ENCODE data around the gene UBXN4.
"Not testable (repeated sequence)": the region's sequence is repeated elsewhere in the genome, so short reads cannot be mapped to it uniquely, and the experiment has no call there.

UBXN4 gene

GRCh38 chr2:135802350-135802749, 60.7 kb downstream of the UBXN4 start:
- no peak overlapping the region for H3K4me3 ChIP-seq (ENCODE audit: low read length)
- DNase-seq (ENCODE audit: low read depth): no peak
- no peak for TF ChIP-seq CTCF (conservative IDR thresholded peaks at IDR 0.05; ENCODE audit: low read length)

- no peak for DNase-seq (ENCODE audit: low read depth)
- H3K4me3 ChIP-seq (ENCODE audit: low read length): no peak overlapping the region
- TF ChIP-seq CTCF (conservative IDR thresholded peaks at IDR 0.05; ENCODE audit: low read length): no peak
Observed at GRCh38 chr2:135803278-135803677, 61.6 kb downstream of the UBXN4 start.

- DNase-seq (ENCODE audit: low read depth); H3K4me3 ChIP-seq (ENCODE audit: low read length): not testable (repeated sequence)
Observed at GRCh38 chr2:135807874-135808273, 66.2 kb downstream of the UBXN4 start.

DNA sequence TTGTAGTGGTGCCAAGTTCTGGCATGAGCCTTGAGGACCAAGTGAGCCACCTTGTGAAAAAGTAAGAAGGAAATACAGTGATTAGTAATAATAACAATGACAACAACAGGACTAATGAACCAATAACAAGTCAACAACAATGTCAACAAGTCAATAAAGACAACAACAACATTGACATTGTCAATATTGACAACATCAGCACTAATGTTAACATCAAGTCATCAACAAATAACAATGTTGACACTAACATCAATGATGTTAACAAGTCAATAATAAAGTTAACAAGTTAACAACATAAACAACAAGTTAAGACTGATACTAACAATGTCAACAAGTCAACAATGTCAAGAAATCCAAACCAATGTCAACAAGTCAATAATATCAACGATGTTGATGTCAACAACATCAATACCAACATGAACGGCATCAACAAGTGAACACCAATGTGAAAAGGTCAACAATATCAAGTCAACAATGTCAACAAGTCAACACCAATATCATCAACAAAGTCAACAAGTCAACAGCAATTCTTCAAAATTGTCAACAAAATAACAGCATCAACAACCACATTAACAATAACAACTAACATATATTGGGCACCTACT, 71.4 kb downstream of the UBXN4 start:
- H3K4me3 ChIP-seq (ENCODE audit: low read length): no peak overlapping the region
- TF ChIP-seq CTCF (conservative IDR thresholded peaks at IDR 0.05; ENCODE audit: low read length): no peak
- DNase-seq (ENCODE audit: low read depth): no peak

DNA sequence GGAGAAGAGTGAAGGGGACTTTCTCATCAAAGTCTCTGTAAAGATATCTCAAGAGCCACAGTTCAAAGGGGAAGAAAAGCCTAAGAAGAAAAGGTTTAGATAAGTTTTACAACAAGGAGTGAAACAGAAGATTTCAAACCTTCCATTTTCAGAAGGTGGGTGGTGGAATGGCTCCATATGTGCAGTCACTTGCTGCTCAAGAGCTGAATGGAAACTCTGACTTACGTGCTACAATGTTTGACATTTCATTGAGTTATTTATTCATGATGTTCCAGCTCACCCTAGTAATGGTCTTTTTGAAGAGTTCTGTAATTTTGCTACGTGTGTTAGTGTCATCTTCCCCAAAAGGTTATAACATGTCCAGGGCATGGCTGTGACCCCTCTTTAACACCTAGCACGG, 73.6 kb downstream of the UBXN4 start:
- H3K4me3 ChIP-seq (ENCODE audit: low read length): no peak overlapping the region
- DNase-seq (ENCODE audit: low read depth): no peak
- no peak for TF ChIP-seq CTCF (conservative IDR thresholded peaks at IDR 0.05; ENCODE audit: low read length)

DNA sequence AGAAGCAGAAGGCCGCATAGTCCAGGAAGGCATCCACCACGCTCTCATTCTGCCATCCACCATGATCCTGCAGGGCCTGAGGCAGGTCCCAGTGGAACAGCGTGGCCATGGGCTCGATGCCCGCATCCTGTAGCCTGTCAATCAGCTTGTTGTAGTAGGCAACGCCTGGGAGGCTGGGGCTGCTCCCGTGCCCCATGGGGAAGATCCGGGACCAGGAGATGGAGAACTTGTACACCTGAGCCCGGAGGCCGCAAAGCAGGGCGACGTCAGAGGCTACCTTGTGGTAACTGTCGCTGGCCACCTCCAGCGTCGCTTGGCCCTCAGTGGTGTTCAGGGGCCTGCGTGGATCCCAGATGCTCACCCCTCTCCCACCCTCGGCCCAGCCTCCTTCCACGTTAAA, 75.8 kb downstream of the UBXN4 start:
- no peak overlapping the region for H3K4me3 ChIP-seq (ENCODE audit: low read length)
- no peak for TF ChIP-seq CTCF (conservative IDR thresholded peaks at IDR 0.05; ENCODE audit: low read length)
- DNase-seq (ENCODE audit: low read depth): no peak

DNA sequence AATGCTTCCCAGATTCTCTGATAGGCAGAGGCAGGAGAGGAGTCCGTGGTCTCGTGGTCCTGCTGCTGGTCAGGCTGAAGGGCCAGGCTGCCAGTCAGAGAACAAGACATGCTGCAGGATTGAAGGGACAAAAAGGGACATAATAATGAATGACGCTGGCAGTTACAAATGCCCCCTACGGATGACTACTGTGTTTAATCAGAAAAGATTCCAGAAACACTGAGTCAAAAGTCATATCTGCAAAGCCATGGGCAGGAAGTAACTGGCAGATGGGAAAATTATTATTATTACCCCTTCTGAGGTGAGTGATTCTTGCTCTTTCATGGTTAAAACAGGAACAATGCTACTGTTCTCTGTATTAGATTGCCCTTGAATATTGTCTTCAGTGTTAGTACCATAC, 76.3 kb downstream of the UBXN4 start:
- no peak for DNase-seq (ENCODE audit: low read depth)
- no peak for TF ChIP-seq CTCF (conservative IDR thresholded peaks at IDR 0.05; ENCODE audit: low read length)
- no peak overlapping the region for H3K4me3 ChIP-seq (ENCODE audit: low read length)

Data from AG10803 (cell line).